Measurements from ENCODE around the gene CTTNBP2. TPM values are rescaled to one million over a fixed set of nuclear protein-coding genes. Genes with fewer than 3 reads are reported as not detected.

CTTNBP2 gene
- total RNA-seq, 1 donor from 2014 or later = not detected

- no peak overlapping the region for H3K4me3 Mint-ChIP-seq
- H3K36me3 Mint-ChIP-seq (ENCODE audit: low read depth) = no peaks in the 10 kb centered on the region
- H3K4me1 Mint-ChIP-seq = no peaks in the 10 kb centered on the region
- no peak overlapping the region for H3K27ac Mint-ChIP-seq
- intact Hi-C loops (cut with micrococcal nuclease) = no loop called here
- no peak for DNase-seq
- H3K27me3 Mint-ChIP-seq = peaks cover 2% of the 10 kb centered on the region
- H3K9me3 Mint-ChIP-seq = no peaks in the 10 kb centered on the region
Measured at GRCh38 chr7:117824592-117824991, 48.6 kb downstream of the CTTNBP2 start.

GRCh38 chr7:117819558-117819957 is 53.7 kb downstream of the CTTNBP2 start:
- intact Hi-C loops (cut with micrococcal nuclease) = no loop called here
- H3K9me3 Mint-ChIP-seq = no peaks in the 10 kb centered on the region
- H3K4me3 Mint-ChIP-seq = no peak overlapping the region
- H3K27ac Mint-ChIP-seq = no peak overlapping the region
- DNase-seq = no peak
- no peaks in the 10 kb centered on the region for H3K4me1 Mint-ChIP-seq
- no peaks in the 10 kb centered on the region for H3K36me3 Mint-ChIP-seq (ENCODE audit: low read depth)
- peaks cover 2% of the 10 kb centered on the region for H3K27me3 Mint-ChIP-seq

- H3K4me3 Mint-ChIP-seq = no peak overlapping the region
- H3K27me3 Mint-ChIP-seq = no peaks in the 10 kb centered on the region
- H3K9me3 Mint-ChIP-seq = no peaks in the 10 kb centered on the region
- no peaks in the 10 kb centered on the region for H3K36me3 Mint-ChIP-seq (ENCODE audit: low read depth)
- H3K4me1 Mint-ChIP-seq = no peaks in the 10 kb centered on the region
- intact Hi-C loops (cut with micrococcal nuclease) = no loop called here
- H3K27ac Mint-ChIP-seq = no peak overlapping the region
- peak; percentile 25 for DNase-seq
Measured at GRCh38 chr7:117818232-117818631, 55.0 kb downstream of the CTTNBP2 start.

- DNase-seq = no peak
- intact Hi-C loops (cut with micrococcal nuclease) = no loop called here
- Mint-ChIP-seq H3K36me3 (ENCODE audit: low read depth) (no peaks in the 10 kb centered on the region), H3K27ac (no peak overlapping the region), H3K4me3 (no peak overlapping the region), H3K27me3 (no peaks in the 10 kb centered on the region), H3K9me3 (no peaks in the 10 kb centered on the region), H3K4me1 (no peaks in the 10 kb centered on the region)
Measured at GRCh38 chr7:117816727-117817126, 56.5 kb downstream of the CTTNBP2 start.

GRCh38 chr7:117811696-117812095 is 61.5 kb downstream of the CTTNBP2 start:
- Mint-ChIP-seq H3K36me3 (ENCODE audit: low read depth) (no peaks in the 10 kb centered on the region), H3K27ac (no peak overlapping the region), H3K4me1 (no peaks in the 10 kb centered on the region), H3K27me3 (no peaks in the 10 kb centered on the region), H3K9me3 (no peaks in the 10 kb centered on the region), H3K4me3 (no peak overlapping the region)
- no peak for DNase-seq
- intact Hi-C loops (cut with micrococcal nuclease) = no loop called here

- no peaks in the 10 kb centered on the region for H3K27me3 Mint-ChIP-seq
- intact Hi-C loops (cut with micrococcal nuclease) = no loop called here
- H3K4me1 Mint-ChIP-seq = no peaks in the 10 kb centered on the region
- DNase-seq = no peak
- H3K4me3 Mint-ChIP-seq = no peak overlapping the region
- H3K36me3 Mint-ChIP-seq (ENCODE audit: low read depth) = no peaks in the 10 kb centered on the region
- no peaks in the 10 kb centered on the region for H3K9me3 Mint-ChIP-seq
- H3K27ac Mint-ChIP-seq = no peak overlapping the region
Measured at GRCh38 chr7:117810642-117811512, 62.4 kb downstream of the CTTNBP2 start.

- H3K36me3 Mint-ChIP-seq (ENCODE audit: low read depth) = no peaks in the 10 kb centered on the region
- no peaks in the 10 kb centered on the region for H3K9me3 Mint-ChIP-seq
- no peaks in the 10 kb centered on the region for H3K27me3 Mint-ChIP-seq
- no peak for DNase-seq
- intact Hi-C loops (cut with micrococcal nuclease) = no loop called here
- no peak overlapping the region for H3K4me3 Mint-ChIP-seq
- no peaks in the 10 kb centered on the region for H3K4me1 Mint-ChIP-seq
- no peak overlapping the region for H3K27ac Mint-ChIP-seq
Measured at GRCh38 chr7:117809958-117810357, 63.3 kb downstream of the CTTNBP2 start.

- Mint-ChIP-seq H3K4me3 (no peak overlapping the region), H3K27me3 (no peaks in the 10 kb centered on the region)
Measured at GRCh38 chr7:117808910-117809705, 64.1 kb downstream of the CTTNBP2 start.

GRCh38 chr7:117808341-117808757 is 64.9 kb downstream of the CTTNBP2 start:
- no peak overlapping the region for H3K27ac Mint-ChIP-seq
- DNase-seq = no peak
- H3K4me3 Mint-ChIP-seq = no peak overlapping the region
- intact Hi-C loops (cut with micrococcal nuclease) = no loop called here
- H3K27me3 Mint-ChIP-seq = no peaks in the 10 kb centered on the region
- H3K4me1 Mint-ChIP-seq = no peaks in the 10 kb centered on the region
- H3K36me3 Mint-ChIP-seq (ENCODE audit: low read depth) = no peaks in the 10 kb centered on the region
- no peaks in the 10 kb centered on the region for H3K9me3 Mint-ChIP-seq

More at GRCh38 chr7:117808910-117809705, 64.1 kb downstream of the CTTNBP2 start:
- no peaks in the 10 kb centered on the region for H3K9me3 Mint-ChIP-seq
- intact Hi-C loops (cut with micrococcal nuclease) = no loop called here
- no peak overlapping the region for H3K27ac Mint-ChIP-seq
- H3K36me3 Mint-ChIP-seq (ENCODE audit: low read depth) = no peaks in the 10 kb centered on the region
- DNase-seq = no peak
- H3K4me1 Mint-ChIP-seq = no peaks in the 10 kb centered on the region

GRCh38 chr7:117807676-117808075 is 65.6 kb downstream of the CTTNBP2 start:
- intact Hi-C loops (cut with micrococcal nuclease) = no loop called here
- Mint-ChIP-seq H3K4me1 (no peaks in the 10 kb centered on the region), H3K4me3 (no peak overlapping the region), H3K9me3 (no peaks in the 10 kb centered on the region), H3K27ac (no peak overlapping the region), H3K27me3 (no peaks in the 10 kb centered on the region), H3K36me3 (ENCODE audit: low read depth) (no peaks in the 10 kb centered on the region)
- no peak for DNase-seq

- no peak for DNase-seq
- H3K4me3 Mint-ChIP-seq = no peak overlapping the region
- H3K27ac Mint-ChIP-seq = no peak overlapping the region
- H3K27me3 Mint-ChIP-seq = no peaks in the 10 kb centered on the region
- intact Hi-C loops (cut with micrococcal nuclease) = no loop called here
- H3K9me3 Mint-ChIP-seq = no peaks in the 10 kb centered on the region
- no peaks in the 10 kb centered on the region for H3K4me1 Mint-ChIP-seq
- H3K36me3 Mint-ChIP-seq (ENCODE audit: low read depth) = no peaks in the 10 kb centered on the region
Measured at GRCh38 chr7:117806011-117806410, 67.2 kb downstream of the CTTNBP2 start.

- no peaks in the 10 kb centered on the region for H3K36me3 Mint-ChIP-seq (ENCODE audit: low read depth)
- DNase-seq = no peak
- H3K9me3 Mint-ChIP-seq = no peaks in the 10 kb centered on the region
- intact Hi-C loops (cut with micrococcal nuclease) = no loop called here
- H3K4me3 Mint-ChIP-seq = no peak overlapping the region
- H3K4me1 Mint-ChIP-seq = no peaks in the 10 kb centered on the region
- H3K27me3 Mint-ChIP-seq = no peaks in the 10 kb centered on the region
- no peak overlapping the region for H3K27ac Mint-ChIP-seq
Measured at GRCh38 chr7:117805241-117805640, 68.0 kb downstream of the CTTNBP2 start.

GRCh38 chr7:117803476-117803875 is 69.8 kb downstream of the CTTNBP2 start:
- Mint-ChIP-seq H3K4me3 (no peak overlapping the region), H3K36me3 (ENCODE audit: low read depth) (no peaks in the 10 kb centered on the region), H3K4me1 (no peaks in the 10 kb centered on the region), H3K27ac (no peak overlapping the region), H3K9me3 (no peaks in the 10 kb centered on the region), H3K27me3 (no peaks in the 10 kb centered on the region)
- no peak for DNase-seq
- intact Hi-C loops (cut with micrococcal nuclease) = no loop called here

GRCh38 chr7:117802660-117803059 is 70.6 kb downstream of the CTTNBP2 start:
- Mint-ChIP-seq H3K27me3 (no peaks in the 10 kb centered on the region), H3K27ac (no peak overlapping the region), H3K36me3 (ENCODE audit: low read depth) (no peaks in the 10 kb centered on the region), H3K4me3 (no peak overlapping the region), H3K4me1 (no peaks in the 10 kb centered on the region), H3K9me3 (no peaks in the 10 kb centered on the region)
- intact Hi-C loops (cut with micrococcal nuclease) = no loop called here
- DNase-seq = no peak
